AML-193 (cell line): ENCODE measurements around the gene NCKAP1.

ENCODE experiments used
- DNase-seq, 2 experiments: peaks; one replicate each; lab custom pipeline; 2025; lab: John Stamatoyannopoulos, UW

The NCKAP1 gene

DNA sequence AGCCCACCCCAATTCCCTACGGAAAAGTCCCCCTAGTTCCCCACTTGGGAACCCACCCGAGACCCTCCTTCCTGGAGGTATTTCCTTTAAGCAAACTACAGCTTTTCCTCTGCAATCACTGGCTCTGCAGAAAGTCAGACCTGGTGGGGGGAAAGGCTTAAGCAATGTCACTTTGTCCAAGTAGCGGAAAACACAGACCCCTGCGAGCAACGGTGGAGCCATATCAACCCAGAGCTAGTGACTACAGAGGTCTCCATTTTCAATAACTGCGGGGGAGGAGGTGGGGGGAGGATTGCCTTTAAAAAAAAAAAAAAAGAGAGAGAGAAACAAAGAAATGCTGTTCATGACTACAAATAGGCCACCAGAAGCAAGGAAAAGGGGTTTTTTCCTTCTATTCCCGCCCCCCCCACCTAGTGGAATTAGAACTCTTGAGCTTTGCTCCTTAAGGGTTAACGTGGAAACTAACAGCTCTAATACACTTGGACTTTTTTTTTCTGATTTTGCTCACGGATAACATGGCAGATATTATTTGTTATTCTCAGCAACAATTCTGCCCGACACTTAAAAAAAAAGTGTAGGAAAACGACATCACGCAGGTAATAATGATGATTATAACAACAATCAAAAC lies 170.7 kb downstream of the NCKAP1 start:
- DNase-seq, result no peak

- DNase-seq, result no peak
Measured at GRCh38 chr2:182866461-182867406, 171.5 kb downstream of the NCKAP1 start, which contains the start of gene FRZB. TSS of gene FRZB (minus strand) at chr2:182866637. CDS start at chr2:182866552, 85 bp downstream.

GRCh38 chr2:182866095-182866460 lies 172.2 kb downstream of the NCKAP1 start:
- no peak for DNase-seq

DNA sequence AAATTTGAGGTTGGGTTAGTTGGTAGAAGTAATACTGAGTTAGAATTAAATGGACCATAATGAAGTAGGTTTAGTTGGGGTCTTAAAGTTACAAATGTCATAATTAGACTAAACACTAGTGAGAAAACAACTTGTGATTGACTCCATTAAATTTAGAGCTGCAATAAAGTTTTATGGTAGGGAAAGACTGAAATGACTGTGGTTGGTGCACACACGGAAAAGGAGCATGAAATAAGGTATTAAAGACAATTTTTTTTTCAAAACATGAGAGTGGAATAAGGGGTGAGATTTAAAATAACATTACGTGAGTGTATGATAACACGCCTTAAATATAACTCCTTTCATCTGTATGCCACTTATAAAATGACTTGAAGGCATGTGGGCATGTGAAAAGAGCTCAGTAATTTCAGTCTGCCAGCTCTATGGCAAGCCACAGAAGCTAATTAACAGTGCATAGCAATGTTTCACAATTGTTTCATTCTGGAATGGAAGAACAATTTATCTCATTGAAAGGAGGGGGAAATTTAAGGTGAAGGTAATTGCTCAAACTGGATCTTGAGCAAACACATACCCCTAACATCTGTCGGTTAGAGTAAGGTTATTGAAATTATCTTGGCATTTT lies 173.2 kb downstream of the NCKAP1 start:
- DNase-seq, result no peak

GRCh38 chr2:182863642-182864041 lies 174.6 kb downstream of the NCKAP1 start:
- DNase-seq, result no peak

DNA sequence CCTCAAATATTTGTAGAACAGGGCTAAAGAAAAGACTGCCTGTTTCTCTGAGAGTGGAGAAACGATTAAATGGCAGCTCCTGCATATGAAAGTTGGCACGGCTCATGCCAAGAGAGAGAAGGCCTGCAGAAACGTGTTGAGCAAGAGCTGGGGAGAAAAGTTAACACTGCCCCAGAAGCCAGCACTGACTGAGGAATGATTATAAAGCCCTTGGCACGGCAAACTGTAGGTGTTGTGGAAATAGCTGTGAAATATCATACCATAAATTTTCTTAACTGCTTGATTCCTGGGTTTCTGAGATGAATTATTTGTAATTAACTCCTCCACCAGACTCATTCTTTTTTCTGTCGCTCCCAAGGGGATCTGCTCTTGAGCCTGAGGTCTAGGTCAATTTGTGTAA lies 176.2 kb downstream of the NCKAP1 start:
- no peak for DNase-seq

DNA sequence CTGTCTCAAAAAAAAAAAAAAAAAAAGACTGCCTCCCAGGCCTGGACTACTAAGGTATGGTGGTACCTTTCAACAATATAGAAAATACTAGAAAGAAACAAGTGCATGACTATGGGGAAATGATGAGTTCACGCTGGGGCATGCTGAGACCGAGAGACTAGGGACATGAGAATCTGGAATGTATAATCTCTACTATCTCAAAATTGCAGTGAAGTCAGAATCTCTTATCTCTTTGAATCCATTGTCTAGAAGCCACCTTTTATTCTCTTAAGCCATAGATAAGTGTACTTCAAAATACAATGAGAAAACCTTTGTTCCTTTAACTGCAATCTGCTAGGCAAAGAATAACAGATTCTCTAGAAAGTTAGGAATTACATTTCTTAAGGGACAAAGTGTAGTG lies 177.4 kb downstream of the NCKAP1 start:
- no peak for DNase-seq
